ENCODE results near the gene KNTC1.
A peak's percentile ranks its signal among the peaks of the same experiment; 100 is the strongest.
"Not testable (repeated sequence)": the region's sequence is repeated elsewhere in the genome, so short reads cannot be mapped to it uniquely, and the experiment has no call there.

KNTC1 gene, protein sequence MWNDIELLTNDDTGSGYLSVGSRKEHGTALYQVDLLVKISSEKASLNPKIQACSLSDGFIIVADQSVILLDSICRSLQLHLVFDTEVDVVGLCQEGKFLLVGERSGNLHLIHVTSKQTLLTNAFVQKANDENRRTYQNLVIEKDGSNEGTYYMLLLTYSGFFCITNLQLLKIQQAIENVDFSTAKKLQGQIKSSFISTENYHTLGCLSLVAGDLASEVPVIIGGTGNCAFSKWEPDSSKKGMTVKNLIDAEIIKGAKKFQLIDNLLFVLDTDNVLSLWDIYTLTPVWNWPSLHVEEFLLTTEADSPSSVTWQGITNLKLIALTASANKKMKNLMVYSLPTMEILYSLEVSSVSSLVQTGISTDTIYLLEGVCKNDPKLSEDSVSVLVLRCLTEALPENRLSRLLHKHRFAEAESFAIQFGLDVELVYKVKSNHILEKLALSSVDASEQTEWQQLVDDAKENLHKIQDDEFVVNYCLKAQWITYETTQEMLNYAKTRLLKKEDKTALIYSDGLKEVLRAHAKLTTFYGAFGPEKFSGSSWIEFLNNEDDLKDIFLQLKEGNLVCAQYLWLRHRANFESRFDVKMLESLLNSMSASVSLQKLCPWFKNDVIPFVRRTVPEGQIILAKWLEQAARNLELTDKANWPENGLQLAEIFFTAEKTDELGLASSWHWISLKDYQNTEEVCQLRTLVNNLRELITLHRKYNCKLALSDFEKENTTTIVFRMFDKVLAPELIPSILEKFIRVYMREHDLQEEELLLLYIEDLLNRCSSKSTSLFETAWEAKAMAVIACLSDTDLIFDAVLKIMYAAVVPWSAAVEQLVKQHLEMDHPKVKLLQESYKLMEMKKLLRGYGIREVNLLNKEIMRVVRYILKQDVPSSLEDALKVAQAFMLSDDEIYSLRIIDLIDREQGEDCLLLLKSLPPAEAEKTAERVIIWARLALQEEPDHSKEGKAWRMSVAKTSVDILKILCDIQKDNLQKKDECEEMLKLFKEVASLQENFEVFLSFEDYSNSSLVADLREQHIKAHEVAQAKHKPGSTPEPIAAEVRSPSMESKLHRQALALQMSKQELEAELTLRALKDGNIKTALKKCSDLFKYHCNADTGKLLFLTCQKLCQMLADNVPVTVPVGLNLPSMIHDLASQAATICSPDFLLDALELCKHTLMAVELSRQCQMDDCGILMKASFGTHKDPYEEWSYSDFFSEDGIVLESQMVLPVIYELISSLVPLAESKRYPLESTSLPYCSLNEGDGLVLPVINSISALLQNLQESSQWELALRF (N-terminal part only)

DNA sequence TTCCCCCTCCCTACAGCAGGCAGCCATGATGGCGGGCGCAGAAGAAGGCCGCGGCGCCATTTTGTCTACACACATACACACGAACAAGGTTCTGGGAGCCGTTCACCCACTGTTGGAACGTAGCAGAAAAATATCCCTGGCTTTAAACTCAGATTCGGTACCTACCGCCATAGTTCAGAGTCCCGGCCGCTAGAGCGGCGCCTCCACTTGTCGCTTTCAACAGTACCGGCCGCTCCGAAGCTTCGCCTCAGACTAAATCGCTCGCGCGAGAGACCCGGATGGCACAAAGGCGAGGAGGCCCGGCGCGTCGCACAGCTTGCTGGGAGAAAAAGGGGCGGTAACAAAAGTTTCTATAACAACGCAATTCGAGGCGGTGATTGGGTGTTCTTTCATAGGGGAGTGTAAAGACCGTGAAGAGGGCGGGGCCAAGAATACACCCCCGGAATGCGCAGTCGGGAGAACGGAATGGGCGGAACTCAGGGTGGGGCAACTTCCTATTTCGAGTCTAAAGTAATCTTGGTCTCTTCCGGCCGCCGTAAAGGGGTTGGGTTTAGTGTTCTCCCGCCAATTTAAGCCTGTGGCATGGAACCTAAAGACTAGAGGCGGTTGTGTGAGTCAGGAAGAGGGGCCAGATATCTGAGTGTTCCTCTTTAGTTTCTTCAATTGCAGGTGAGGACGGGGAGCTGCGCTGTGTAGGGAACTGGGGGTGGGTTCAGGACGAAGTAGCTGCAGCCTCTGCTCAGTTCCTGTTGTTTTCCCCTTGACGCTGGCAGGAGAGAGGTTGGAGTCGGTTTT is at the start of gene KNTC1, which contains the start of gene RSRC2:
TSS of gene KNTC1 (plus strand) at position 567 of the 795 bp plus-strand sequence. CDS start 2,815 bp downstream, outside the sequence.
TSS of gene RSRC2 (minus strand) at position 254 of the 795 bp plus-strand sequence. CDS start at position 171, 83 bp downstream.
- peak; percentile 95 for DNase-seq (ENCODE audit: low read depth)

DNA sequence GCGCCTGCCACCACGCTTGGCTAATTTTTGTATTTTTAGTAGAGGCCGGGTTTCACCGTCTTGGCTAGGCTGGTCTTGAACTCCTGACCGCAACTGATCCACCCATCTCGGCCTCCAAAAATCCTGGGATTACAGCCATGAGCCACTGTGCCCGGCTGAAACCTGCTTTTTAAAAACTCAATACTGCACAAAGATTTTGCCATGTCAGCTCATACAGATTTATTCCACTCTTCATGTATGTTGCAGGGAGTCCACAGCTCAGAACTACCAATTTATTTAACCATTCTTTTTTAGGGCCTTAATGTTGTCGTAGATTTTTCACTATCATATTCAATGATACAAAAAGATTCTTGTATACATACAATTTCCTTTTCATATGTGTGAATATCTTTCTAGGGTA is 46.3 kb upstream of the KNTC1 start:
- no peak for DNase-seq (ENCODE audit: low read depth)

DNA sequence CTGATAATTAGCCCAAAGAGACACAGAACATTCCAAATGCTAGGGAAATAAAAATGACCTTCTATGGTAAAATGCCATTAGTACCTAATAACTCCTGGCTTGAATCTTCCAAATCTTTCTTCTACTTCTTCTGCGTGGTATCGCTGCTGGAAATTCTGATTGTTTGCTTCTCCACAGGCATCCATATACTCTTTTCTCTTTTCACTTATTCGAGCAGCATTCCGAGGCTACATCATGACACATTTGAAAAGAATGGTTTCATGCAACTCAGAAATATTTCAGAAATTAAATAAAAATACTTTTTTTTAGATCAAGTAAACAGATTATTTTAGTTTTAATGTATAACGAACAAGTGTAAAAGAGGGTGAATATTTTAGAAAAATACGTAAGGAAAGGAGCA is 45.2 kb upstream of the KNTC1 start:
- DNase-seq (ENCODE audit: low read depth): no peak

DNA sequence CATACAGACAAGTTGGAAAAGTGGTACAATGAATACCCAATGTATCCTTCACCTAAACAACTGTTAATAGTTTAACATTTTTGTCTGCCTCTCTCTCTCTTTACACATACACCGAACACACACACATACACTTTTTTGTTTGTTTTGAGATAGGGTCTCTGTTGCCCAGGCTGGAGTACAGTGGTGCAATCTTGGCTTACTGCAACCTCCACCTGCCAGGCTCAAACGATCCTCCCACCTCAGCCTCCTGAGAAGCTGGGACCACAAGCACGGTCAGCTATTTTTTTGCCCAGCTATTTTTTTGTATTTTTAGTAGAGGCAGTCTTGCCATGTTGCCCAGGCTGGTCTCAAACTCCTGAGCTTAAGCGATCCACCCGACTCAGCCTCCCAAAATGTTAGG is 43.1 kb upstream of the KNTC1 start:
- DNase-seq (ENCODE audit: low read depth): no peak

DNA sequence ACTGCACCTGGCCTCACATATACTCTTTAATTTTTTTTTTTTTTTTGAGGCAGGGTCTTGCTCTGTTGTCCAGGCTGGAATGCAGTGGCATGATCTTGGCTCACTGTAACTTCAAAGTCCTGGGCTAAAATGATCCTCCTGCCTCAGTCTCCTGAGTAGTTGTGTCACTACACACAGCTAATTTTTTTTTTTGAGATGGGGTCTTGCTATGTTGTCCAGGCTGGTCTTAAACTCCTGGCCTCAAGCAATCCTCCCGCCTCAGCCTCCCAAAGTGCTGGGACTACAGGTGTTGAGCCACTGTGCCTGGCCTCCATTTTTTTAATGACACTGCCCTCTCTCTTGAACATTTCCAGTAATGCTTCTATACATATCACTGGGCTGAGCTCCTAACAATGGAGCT is 42.7 kb upstream of the KNTC1 start:
- DNase-seq (ENCODE audit: low read depth): not testable (repeated sequence)

DNA sequence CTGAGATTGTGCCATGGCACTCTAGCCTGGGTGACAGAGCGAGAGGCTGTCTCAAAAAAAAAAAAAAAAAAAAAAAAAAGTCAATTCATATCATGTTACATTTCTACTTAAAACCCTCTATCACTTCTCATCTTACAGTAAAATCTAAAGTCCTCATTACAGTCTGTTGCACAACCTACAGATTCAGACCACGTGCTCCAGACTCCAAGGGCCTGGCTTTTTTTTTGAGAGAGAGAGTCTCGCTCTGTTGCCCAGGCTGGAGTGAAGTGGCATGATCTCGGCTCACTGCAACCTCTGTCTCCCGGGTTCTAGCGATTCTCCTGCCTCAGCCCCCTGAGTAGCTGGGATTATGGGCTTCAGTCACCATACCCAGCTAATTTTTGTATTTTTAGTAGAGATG is 40.7 kb upstream of the KNTC1 start:
- DNase-seq (ENCODE audit: low read depth): not testable (repeated sequence)

DNA sequence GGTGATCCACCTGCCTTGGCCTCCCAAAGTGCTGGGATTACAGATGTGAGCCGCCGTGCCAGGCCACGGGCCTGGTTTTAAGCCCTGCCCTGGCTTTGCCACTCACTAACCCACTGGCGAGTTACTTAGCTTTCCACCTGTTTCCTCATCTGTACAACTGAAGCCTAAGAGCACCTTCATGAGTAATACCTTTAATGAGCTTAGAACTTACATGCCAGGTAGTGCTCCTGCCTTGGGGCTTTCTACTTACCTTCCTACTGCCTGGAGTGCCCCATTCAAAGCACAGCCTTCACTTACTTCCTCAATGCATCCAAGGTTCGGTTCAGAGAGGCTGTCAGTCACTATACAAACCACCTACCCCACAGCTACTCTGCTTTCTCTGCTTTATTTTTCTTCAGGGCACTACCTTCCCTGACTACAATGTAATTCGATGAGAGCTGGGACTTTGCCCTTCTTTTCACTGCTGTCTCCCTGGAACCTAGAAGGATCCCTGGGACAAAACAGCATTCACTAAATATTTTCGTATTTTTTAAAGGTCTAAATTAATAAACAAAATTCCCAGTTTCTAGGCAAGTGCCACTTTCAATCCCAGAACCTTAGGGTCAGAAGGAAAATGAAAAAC is 40.1 kb upstream of the KNTC1 start:
- DNase-seq (ENCODE audit: low read depth): no peak

DNA sequence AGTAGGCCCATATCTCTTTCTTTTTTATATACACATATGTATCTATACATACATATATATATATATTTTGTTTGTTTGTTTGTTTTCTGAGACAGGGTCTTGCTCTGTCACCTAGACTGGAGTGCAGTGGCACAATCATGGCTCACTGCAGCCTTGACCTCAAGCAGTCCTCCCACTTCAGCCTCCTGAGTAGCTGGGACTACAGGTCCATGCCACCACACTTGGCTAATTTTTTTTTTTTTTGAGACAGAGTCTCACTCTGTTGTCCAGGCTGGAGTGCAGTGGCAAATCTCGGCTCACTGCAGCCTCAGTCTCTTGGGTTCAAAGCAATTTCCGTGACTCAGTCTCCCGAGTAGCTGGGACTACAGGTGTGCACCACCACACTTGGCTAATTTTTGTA is 39.2 kb upstream of the KNTC1 start:
- not testable (repeated sequence) for DNase-seq (ENCODE audit: low read depth)

DNA sequence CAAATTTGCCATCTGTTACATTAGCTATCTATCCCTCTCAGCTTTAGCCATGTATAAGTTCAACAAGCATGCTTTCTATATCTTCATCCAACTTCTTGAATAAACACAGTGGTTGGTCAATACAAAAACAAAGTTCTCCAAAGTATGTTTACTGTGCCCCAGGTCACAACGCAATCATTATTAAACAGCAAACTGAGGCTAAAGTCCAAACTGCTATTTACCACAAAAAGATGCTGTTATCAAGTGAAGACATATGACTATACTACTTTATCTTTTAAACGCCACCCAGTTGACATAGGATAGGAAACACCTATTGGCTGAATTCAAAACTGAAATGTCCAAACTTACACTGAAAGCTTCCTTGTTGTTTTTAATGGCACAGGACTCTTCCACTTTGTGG is 38.0 kb upstream of the KNTC1 start:
- no peak for DNase-seq (ENCODE audit: low read depth)

DNA sequence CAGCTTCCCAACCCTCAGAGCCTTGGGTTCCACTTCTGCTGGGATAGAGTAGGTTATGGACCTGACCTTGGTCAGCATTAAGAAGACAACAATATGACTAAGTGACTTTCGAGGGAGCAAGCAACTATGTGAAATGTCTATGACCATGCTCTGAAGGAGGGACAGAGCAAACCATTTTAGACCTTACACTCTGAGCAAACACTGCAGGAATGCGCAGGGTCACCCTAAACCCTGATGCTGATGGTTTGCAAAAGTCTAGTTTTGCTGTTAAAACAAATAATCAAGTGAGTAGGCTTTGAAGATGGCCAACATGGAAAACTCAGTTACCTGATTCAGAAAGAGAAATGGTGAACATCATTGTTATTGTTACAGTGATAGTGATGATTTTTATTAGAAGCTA is 35.1 kb upstream of the KNTC1 start:
- no peak for DNase-seq (ENCODE audit: low read depth)

DNA sequence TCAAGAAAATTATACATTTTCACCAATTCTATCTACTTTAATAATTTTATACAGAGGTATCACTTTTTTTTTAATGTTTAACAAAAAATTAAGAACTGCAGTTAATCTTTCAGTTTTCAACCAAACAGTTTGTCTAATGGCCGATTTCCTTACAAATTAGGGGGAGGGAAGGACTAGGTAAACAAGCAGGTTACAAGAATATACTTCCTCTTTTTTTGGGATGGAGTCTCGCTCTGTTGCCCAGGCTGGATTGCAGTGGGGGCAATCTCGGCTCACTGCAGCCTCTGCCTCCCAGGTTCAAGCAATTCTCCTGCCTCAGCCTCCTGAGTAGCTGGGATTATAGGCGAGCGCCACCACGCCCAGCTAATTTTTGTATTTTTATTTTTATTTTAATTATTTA is 33.8 kb upstream of the KNTC1 start:
- not testable (repeated sequence) for DNase-seq (ENCODE audit: low read depth)

DNA sequence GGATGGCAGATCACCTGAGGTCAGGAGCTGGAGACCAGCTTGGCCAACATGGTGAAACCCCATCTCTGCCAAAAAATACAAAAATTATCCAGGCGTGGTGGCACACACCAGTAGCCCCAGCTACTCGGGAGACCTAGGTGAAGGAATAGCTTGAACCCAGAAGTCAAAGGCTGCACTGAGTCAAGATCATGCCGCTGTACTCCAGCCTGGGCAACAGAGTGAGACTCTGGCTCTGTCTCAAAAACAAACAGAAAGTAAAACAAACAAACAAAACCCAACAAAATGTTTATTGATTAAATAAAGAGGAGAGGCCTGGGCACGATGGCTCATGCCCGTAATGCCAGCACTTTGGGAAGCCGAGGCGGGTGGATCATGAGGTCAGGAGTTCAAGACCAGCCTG is 31.8 kb upstream of the KNTC1 start:
- DNase-seq (ENCODE audit: low read depth): no peak

DNA sequence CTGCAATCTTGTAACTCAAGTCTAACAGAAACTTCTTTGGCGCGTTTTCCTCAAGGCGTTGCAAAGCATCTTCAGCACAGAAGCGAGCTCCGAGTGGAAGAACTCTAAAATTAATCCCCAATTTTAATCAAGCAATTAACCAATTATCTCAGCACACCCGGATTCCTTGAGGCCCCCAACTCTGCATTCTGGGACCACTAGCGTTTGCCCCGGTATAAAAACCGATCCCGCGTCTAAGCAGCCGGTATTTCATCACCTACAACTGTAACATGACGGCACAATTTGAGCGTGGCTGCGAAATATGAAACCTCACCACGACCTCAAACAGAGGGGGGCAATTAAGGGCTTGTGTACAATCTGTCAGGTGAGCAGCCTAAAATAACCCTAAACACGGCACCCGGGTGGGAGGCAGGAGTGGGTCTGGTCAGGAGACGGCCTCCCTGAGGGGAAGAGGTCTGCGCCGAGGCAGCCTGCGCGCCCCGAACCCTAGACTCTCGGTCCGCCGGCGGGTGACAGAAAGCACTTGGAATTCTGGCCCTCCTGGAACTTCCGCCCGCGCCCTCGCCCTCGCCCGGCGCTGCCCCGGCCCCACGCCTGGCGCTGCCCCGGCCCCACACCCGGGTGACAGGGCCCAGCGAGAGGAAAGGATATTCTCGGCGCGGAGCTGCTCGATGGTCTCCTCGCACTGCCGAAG is 26.9 kb upstream of the KNTC1 start:
- DNase-seq (ENCODE audit: low read depth): peak; percentile 7

DNA sequence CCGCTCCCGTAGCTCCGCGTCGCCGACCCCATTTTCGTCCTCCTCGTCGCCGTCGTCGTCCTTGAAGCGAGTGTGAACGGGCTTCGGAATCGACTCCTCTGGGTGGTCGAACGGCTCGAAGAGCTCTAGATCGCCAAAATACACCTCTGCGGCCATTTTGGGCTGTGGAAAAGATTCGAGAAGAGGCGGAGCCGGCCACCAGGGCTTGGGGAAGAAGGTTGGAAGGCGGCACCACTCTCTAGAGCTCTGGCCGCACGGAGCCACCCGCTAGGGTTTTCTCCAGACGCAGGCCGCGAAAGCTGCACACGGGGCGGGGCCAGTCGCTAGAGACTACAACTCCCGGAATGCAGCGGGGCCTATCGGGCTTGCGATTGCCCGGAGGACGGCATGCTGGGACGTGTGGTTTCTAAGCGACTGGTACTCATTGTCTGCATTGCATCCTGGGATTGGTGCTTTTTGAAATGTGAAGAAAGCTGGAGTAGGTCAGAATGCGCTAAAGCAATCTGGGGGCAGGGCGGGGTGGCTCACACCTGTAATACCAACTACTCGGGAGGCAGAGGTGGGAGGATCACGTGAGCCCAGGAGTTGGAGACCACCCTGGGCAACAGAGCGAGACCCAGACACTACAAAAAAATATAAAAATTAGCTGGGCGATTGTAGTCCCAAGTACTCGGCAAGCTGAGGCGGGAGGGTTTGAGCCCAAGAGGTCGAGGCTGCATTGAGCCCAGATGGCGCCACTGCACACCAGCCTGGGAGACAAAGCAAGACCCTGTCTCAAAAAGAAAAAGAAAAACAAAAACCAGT is 26.2 kb upstream of the KNTC1 start, which contains the start of gene ZCCHC8:
TSS of gene ZCCHC8 (minus strand) at position 248 of the 804 bp plus-strand sequence. CDS start at position 156, 92 bp downstream.
- peak; percentile 93 for DNase-seq (ENCODE audit: low read depth)

DNA sequence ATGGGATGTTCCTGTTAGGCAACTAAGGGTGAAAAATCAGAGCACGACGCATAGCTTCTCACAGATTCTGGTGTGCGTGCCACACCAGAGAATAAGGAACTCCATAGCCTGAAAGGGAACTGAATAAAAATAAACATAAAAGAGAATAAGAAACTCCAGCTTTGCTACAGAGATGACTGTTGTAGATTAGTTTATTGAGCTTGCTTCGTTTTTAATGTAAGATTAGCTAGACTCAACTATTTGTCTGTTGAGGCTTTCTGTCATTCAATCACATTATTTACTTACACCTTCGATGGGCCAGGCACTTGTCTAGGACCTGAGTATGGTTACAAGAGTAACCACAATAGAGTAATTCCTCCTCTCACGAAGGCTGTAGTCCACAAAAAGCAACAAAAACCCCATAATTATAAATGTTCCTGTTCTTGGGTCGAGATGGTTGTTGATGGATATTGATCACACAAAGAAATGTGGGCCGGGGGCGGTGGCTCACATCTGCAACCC is 25.5 kb upstream of the KNTC1 start:
- DNase-seq (ENCODE audit: low read depth): no peak

DNA sequence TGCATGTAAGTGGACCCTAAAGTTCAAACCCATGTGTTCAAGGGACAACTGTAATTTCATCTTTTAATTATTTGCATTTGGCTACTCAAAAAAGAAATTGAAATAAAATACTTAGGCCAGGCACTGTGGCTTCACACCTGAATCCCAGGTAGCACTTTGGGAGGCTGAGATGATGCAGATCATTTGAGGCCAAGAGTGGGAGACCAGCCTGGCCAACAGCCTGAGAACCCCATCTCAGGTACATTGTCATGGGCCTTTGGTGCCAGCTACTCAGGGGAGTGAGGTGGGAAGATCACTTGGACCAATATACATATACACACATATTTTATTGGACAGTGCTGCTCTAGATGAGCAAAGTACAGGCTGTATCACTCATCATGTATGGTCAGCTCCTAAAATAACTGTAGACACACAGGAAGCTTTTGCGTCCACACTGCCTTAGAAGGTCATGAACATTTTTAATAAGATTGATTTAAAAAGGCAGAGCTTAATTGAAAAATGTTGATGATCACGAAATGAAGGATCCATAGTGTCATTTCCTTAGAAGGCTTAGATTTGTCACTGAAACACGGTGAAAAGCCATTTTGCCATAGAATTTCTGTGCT is 23.8 kb upstream of the KNTC1 start:
- DNase-seq (ENCODE audit: low read depth): no peak

DNA sequence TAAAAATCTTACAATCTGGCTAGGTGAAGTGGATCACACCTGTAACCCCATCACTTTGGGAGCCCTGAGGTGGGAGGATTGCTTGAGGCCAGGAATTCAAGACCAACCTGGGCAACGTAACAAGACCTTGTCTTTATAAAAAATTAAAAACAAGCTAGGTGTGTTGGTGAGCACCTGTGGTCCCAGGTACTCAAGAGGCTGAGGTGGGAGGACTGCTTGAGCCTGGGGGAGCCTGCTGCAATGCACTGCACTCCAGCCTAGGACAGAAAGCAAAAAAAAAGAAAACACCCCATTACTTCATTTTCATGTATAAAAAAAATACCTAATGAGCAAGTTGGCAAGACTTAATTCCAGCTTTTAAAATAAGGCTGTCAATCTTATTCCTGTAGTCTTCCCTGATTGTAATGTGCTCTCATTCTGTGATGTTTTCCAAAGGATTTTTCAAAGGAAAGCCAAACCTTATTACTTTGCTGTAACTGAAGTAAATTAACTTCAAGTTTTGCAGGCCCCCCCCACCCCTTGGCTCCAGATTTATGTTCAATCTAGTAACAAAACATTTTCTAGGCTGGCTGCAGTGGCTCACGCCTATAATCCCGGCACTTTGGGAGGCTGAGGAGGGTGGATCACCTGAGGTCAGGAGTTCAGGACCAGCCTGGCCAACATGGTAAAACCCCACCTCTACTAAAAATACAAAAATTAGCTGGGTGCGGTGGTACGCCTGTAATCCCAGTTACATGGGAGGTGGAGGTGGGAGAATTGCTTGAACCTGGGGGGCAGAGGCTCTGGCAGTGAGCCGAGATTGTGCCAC is 23.1 kb upstream of the KNTC1 start:
- no peak for DNase-seq (ENCODE audit: low read depth)

Data from activated T-helper 1 cell treated with Interleukin-2 at 50 U/mL for 16 hours (primary cell).